GM13976 (cell line): ENCODE results near the gene PHF23.

Experiments used
- DNase-seq: peaks from one replicate; pipeline ENCODE4 v3.0.0; 2012; ENCODE audit warnings: low spot score
- CTCF ChIP-seq: IDR thresholded peaks from 2 replicates; pipeline ENCODE4 v1.5.1; 2012; ENCODE audit warnings: borderline replicate concordance, mild to moderate bottlenecking; ENCODE audit not compliant: insufficient read depth; ENCODE audit errors: extremely low read depth, missing control alignments, control extremely low read depth
- in situ Hi-C: fragments of 300-500 bp; cut with MboI; formaldehyde crosslinking; loops from one replicate; pipeline ENCODE4 v1.12.0; 2022; ENCODE audit warnings: low sequenced_read_pairs, mixed read lengths, inconsistent platforms; ENCODE audit not compliant: unreplicated experiment

The PHF23 gene

GRCh38 chr17:7196651-7197401 is 42.4 kb downstream of the PHF23 start:
- in situ Hi-C loops: no loop called here
- TF ChIP-seq CTCF: no peak
- no peak for DNase-seq

GRCh38 chr17:7195971-7196370 is 43.3 kb downstream of the PHF23 start:
- TF ChIP-seq CTCF: no peak
- in situ Hi-C loops: no loop called here
- no peak for DNase-seq

- in situ Hi-C loops: no loop called here
- DNase-seq: no peak
- no peak for TF ChIP-seq CTCF
Measured at GRCh38 chr17:7192271-7192937, 46.9 kb downstream of the PHF23 start.

GRCh38 chr17:7191571-7192270 is 47.5 kb downstream of the PHF23 start:
- DNase-seq: peak; percentile 74
- no peak for TF ChIP-seq CTCF
- in situ Hi-C loops: no loop called here

- in situ Hi-C loops: no loop called here
- no peak for TF ChIP-seq CTCF
- no peak for DNase-seq
Measured at GRCh38 chr17:7191069-7191468, 48.2 kb downstream of the PHF23 start.

- in situ Hi-C loops: no loop called here
- no peak for TF ChIP-seq CTCF
- DNase-seq: no peak
Measured at GRCh38 chr17:7190276-7190917, 48.9 kb downstream of the PHF23 start.
